H1 (cell line): ENCODE measurements around the gene ASCC2. TPM values are rescaled to one million over a fixed set of nuclear protein-coding genes. Genes with fewer than 3 reads are reported as not detected.

Experiments
- ASH2L ChIP-seq: fragments of 200-600, 300-600 bp; sonication (generic); IDR thresholded peaks from one replicate; pipeline ENCODE4 v1.7.1; 2017; ENCODE audit warnings: low read length
- CTBP2 ChIP-seq: IDR thresholded peaks from 2 replicates; pipeline ENCODE4 v1.7.0; 2011; ENCODE audit warnings: borderline replicate concordance, mild to moderate bottlenecking, moderate library complexity, mixed read lengths, low read length; ENCODE audit not compliant: insufficient read depth, insufficient read length
- KDM5A ChIP-seq: fragments of 200-600 bp; IDR thresholded peaks from 2 replicates; pipeline ENCODE4 v1.7.1; 2012; ENCODE audit warnings: mild to moderate bottlenecking, low read length, inconsistent platforms, mixed read lengths
- SP2 ChIP-seq: IDR thresholded peaks from 2 replicates; pipeline ENCODE4 v1.6.1; 2012; ENCODE audit warnings: mild to moderate bottlenecking, low read length, inconsistent platforms
- TAF7 ChIP-seq: optimal IDR thresholded peaks from 2 replicates; pipeline ENCODE3; 2011; ENCODE audit warnings: low read depth, mild to moderate bottlenecking, inconsistent platforms, low read length, moderate library complexity, borderline replicate concordance
- TBP ChIP-seq: IDR thresholded peaks from 2 replicates; pipeline ENCODE4 v1.6.1; 2011; ENCODE audit warnings: low read depth, low read length, improper control_type of control experiment
- TCF12 ChIP-seq: IDR thresholded peaks from 2 replicates; pipeline ENCODE4 v1.6.1; 2011; ENCODE audit warnings: low read depth, mild to moderate bottlenecking, low read length
- polyA plus RNA-seq, 7 experiments: library from polyadenylated mRNA; depleted of rRNA in 3 of 7; stranded (reverse) in 5 of 7; unstranded in 2 of 7; fragments of >200 nt in 5 of 7; fragments of 200-250 nt in 2 of 7; gene quantifications; 1 replicate in 5 of 7; 2 replicates in 1 of 7; 4 replicates in 1 of 7; pipeline versions ENCODE4 v1.2.1 to v1.2.3, GENCODE V29; 2011 to 2013; ENCODE audit warnings: missing spikeins in 2 of 7, mixed read lengths in 2 of 7
- total RNA-seq: library from RNA; stranded (reverse); fragmentation: NEBNext Ultra II Directional; extraction: Animal tissue kit (Norgen Biotek cat#: 25700); gene quantifications from 2 replicates; pipeline ENCODE4 v1.2.1, GENCODE V29; 2021

Gene ASCC2
- total and polyA plus RNA-seq, 2 of the 8 experiments (the other 6 are each of a cell fraction or from before 2014, with no cell fraction given): 35.0 to 35.8 TPM

- TF ChIP-seq TAF7 (no peak), TCF12 (no peak), ASH2L (no peak), CTBP2 (no peak), TBP (no peak), KDM5A (no peak), SP2 (no peak)
- TF ChIP-seq, all 59 proteins: peak for 0
Observed at GRCh38 chr22:29756341-29756740, 81.7 kb downstream of the ASCC2 start (continued).
